A673 (cell line): ENCODE results near the gene ZBTB20.

ENCODE experiments used
- EZH2 ChIP-seq: fragments of 200-600 bp; sonication (generic); IDR thresholded peaks from 2 replicates; pipeline ENCODE4 v1.6.1; 2017; ENCODE audit warnings: borderline replicate concordance, low read depth, mild to moderate bottlenecking, mixed read lengths, antibody characterized with exemption, low read length; ENCODE audit not compliant: poor library complexity, severe bottlenecking
- TF ChIP-seq, protein P1 (sequence below): fragments of 300-800, 200-600 bp; sonication (generic); conservative IDR thresholded peaks from 2 replicates; pipeline ENCODE4 v1.5.1; 2017; ENCODE audit warnings: low read depth, mild to moderate bottlenecking, antibody characterized with exemption, low read length, moderate library complexity, mixed read lengths

DNA sequence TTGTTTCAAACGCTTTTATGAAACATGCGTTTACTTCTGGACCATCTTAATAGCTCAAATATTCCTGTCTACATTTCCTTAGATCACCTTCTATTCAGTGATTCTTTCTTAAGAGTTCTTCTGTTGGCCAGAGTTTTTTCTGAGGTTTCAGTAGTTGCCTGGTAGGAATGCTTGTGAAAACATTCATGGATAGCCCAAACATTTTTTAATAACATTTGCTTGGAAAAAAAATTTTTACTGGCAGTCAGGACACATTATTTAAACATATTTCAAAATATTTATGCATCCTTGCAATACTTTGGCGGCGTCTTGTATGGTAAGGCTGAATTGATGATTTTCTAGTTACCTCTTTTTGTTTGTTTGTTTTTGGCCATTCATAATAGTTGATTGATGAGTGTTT, 47.4 kb upstream of the ZBTB20 start:
- TF ChIP-seq, protein P1, sequence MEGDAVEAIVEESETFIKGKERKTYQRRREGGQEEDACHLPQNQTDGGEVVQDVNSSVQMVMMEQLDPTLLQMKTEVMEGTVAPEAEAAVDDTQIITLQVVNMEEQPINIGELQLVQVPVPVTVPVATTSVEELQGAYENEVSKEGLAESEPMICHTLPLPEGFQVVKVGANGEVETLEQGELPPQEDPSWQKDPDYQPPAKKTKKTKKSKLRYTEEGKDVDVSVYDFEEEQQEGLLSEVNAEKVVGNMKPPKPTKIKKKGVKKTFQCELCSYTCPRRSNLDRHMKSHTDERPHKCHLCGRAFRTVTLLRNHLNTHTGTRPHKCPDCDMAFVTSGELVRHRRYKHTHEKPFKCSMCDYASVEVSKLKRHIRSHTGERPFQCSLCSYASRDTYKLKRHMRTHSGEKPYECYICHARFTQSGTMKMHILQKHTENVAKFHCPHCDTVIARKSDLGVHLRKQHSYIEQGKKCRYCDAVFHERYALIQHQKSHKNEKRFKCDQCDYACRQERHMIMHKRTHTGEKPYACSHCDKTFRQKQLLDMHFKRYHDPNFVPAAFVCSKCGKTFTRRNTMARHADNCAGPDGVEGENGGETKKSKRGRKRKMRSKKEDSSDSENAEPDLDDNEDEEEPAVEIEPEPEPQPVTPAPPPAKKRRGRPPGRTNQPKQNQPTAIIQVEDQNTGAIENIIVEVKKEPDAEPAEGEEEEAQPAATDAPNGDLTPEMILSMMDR = no peak
- no peak for TF ChIP-seq EZH2
